GM19438 (cell line): ENCODE results near the gene DDRGK1.
"Not testable (repeated sequence)": the region's sequence is repeated elsewhere in the genome, so short reads cannot be mapped to it uniquely, and the experiment has no call there.

ENCODE experiments used
- ATAC-seq: cut with Tn5 transposase; IDR thresholded peaks from one replicate; pipeline ENCODE4 v1.9.1; 2021; ENCODE audit warnings: low read depth; ENCODE audit not compliant: unreplicated experiment

DDRGK1 gene

DNA sequence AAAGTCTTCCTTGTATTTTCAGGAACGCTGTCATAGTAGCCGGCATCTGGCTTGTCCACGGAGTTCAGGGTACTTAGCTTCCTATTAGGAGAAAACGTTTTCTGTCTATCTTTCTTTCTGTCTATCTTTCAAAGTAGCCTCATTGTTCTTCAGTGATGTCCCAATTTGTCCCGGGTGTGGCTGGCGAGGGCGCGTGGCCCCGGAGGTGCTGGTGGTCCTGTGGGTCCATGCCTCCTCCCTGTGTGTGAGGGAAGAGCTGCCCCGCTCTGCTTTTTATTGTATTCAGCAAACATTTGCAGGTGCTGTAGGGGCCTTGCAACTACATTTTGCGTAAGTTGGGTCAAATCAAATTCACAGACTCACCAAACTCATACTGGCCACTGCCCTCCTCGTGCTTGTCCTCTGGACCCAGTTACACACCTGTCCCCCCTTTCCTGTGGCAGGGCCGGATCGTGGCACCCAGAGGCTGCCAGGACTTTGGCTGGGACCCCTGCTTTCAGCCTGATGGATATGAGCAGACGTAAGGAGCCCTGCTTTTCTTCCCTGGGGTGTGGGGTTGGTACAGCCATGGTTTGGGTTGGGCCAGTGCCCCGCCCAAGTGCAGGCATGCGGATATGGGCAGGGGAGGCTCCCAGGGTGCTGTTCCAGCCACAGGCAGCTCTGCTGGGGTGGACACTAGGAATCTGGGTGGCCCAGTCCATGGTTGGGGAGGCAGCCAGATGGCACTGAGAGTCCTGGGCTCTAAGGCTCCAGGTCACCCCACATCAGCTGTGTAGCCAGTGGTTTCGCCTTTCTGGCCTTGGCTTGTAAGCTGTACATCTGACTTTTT is 17.1 kb upstream of the DDRGK1 start:
- ATAC-seq: no peak

- peak; percentile 55 for ATAC-seq
Measured at GRCh38 chr20:3218307-3218988, 14.0 kb upstream of the DDRGK1 start.

- ATAC-seq: not testable (repeated sequence)
Measured at GRCh38 chr20:3215359-3215917, 11.0 kb upstream of the DDRGK1 start.

- ATAC-seq: no peak
Measured at GRCh38 chr20:3213226-3213625, 8.7 kb upstream of the DDRGK1 start.

- ATAC-seq: no peak
Measured at GRCh38 chr20:3210346-3210745, 5.9 kb upstream of the DDRGK1 start.

GRCh38 chr20:3209946-3210317 is 5.5 kb upstream of the DDRGK1 start:
- ATAC-seq: no peak

DNA sequence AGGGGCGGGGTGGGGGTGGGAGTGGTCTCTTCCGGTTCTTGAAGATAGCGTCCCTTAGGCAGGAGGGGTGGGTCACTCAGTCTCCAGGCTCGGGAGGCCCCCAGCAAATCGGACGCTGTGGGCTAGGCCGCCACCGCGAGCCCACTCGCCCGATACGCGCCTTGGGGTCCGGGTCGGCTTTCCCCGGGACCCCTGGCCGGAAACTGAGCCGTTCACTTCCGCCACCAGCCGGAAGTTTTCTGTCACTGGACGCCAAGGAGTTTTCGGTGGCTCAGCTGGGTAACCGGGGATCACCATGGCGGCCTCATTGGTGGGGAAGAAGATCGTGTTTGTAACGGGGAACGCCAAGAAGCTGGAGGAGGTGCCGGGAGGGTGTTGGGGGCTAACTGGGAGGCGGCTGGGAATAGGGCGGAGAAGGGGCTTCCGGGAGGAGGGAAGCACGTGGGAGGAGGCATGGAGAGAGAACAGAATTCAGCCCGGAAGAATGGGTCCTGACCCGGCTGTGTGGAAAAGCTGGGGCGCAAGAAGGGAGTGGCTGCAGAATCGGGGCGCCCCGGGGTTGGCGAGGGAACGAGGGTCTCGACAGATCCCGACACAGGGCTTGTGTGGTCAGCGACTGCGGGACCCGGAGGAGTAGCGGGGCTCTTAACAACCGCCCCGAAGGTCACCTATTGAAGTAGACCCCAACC is 4.9 kb upstream of the DDRGK1 start, which contains the start of gene ITPA:
Gene ITPA, plus strand, starts transcription at position 242 of the 689 bp plus-strand sequence. Its CDS starts 54 bp downstream, at position 296.
- no peak for ATAC-seq

DNA sequence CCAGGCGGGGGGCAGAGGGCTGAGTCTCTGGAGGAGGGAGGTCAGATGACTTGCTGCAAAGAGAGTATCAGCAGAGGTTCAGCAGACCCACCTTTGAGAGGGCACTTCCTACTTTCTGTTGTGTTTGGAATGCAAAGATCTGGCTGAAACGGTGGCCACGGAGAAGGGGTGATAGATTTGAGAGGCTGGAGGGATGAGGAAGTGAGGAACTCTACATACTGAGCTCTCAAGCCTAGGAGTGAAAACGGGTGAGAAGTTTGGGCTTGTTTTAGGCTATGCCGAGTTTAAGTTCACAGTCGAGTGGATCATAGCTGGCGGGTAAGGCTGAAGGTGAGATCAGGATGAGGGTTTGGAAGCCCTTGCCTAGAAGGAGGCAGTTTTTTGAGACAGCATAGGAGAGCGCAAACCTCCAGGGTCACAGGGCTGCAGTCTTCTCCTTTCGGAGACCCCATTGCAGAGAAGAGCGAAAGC is 4.3 kb upstream of the DDRGK1 start:
- ATAC-seq: no peak

- peak; percentile 36 for ATAC-seq
Measured at GRCh38 chr20:3203315-3204123, 963 bp downstream of the DDRGK1 start.

GRCh38 chr20:3202965-3203314 is 1.5 kb downstream of the DDRGK1 start:
- ATAC-seq: no peak

- no peak for ATAC-seq
Measured at GRCh38 chr20:3199976-3200755, 4.3 kb downstream of the DDRGK1 start.

DNA sequence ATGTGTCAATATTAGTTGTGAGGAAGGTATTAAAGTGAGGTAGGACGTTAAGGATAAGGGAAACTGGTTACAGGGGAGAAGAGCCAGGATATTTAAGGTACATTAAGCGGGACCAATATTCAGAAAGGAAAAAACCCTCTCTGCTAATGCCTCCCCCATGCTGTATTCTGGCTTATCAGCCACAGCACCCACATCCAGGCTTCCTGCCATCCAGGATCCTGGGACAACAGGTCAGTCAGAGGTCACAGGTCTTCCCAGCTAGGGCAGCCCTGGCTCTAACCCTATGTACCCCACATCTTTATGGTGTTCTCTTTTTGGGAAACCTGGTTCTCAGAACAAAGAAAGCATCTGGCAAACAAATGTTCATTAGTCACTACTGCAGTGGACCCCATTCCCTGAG is 5.3 kb downstream of the DDRGK1 start:
- no peak for ATAC-seq

DNA sequence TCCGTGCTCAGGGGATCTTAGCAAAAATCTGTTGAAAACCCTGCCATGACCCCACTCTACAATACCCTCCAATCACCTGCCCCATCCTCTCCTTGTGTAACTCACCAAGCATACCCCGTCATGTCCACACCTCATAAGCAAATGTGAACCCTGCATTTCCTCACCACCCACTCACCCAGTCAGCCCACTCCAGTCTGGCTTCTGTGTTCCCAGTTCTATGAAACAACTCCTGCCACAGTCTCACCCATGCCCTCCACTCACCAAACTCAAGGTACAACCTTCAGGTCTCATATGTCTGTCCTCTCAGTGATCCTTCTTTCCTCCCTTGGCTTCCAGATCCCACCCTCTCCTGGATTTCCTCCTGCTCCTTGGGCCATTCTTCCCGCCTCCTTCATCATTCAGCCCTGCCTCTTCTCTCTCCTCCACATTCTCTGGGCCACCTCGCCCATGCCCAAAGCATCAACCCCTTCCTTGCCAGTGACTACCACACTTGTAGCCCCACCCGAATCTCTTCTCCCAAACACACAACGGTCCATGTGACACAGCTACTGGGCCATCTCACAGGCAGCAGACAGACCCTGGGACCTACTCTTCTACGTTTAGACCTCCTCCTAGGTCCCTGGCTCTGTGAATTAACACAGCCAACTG is 8.8 kb downstream of the DDRGK1 start:
- no peak for ATAC-seq

DNA sequence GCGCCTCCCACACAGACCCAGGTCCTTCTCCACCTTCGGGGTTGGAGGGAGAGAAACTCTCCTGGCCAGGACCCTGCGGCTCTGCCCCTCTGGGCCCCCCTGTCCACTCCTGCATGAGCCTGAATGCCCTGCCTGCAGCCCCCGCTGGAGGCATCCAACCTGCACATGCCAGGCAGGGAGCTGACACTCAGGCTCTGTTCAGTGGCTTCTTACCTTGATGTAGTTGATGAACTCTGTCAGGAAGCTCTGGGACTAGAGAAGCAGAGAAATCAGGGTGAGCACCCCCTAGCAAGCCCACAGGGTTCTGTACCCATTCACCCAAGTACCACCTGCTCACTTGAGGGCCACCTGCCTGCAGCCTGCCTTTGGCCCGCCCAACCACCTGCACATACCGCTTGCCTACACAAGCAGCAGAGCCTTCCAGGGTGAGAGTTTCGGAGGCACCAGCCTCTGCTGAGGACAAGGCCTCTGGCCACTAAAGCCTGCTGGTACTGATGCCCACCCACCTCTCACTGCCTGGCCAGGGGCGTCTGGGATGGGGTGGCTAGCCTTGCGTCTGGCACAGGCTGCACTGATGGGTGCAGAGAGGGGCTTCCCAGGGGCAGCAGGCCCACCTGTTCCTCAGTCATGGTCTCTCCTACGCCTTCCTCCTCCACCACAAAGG is 9.7 kb downstream of the DDRGK1 start:
- no peak for ATAC-seq

DNA sequence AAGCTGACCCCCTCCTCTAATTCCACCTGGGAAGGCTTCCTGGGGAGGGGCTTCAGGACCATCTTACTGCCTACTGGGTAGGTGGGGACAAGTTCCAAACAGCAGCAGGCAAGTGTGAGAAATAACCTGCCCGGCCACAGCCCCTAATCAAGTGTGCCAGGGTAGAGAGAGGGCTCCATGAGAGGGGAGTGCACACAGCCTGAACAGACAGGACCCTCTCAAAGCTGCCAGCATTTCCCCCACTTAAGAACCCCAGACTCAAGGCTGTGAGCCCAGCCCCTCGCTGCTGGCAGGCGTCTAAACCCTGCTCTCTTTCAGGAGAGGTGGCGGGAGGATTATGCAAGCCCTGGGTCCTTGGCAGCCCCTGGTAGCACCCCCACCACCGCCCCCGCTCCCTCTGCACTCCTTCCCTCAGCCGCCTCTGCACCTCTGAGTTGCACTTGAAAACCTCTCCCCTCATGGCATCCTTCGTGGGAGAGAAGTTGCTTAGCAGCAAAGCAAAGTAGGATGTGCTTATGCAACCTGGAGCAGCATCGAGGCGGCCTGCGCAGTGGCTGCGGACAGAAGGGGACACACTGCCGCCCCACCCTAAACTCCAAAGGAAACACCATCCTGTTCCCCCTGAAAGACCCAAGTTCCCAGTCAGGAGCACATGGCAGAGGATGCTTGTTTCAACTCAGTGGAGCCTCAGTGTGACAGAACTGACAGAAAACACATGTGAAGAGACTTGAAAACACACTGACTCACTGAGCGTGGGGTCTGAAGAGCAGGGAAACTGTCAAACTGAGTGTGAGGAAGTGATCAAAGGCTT is 10.5 kb downstream of the DDRGK1 start:
- no peak for ATAC-seq

DNA sequence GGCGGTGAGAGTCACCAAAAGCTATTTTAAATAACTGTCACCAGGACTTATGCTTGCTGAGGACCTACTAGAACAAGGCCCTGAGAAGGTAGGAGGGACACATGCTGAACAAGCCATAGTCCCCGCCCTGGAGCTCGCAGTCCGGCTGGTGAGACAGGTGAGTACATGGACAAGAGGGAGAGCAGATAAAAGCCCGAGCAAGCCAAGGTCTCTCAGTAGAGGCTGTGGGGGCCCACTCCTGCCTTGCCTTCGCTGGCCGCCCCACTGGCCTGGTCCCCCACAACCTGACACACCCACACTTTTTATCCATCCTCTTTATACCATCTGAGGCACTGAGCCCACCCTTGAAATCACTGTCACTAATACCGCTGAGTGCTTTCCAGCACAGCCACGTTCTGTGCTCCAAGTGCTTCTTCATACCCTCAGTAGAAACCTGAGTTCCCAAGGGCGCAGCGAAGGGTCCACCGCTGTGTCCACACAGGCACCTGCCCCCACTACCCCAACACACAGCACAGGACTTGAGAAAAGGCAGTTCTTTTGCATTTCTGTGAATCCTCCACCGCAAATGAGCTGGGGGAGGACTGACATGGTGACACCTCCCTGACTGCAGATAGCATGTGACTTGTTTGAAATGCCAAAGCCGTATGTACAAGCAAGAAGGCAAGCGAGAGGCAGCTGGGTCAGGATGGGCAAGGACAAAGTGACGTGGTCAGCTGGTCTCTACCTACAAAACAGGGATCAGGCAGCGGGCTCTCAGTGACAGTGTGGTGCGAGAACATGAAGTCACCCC is 12.1 kb downstream of the DDRGK1 start:
- ATAC-seq: no peak

DNA sequence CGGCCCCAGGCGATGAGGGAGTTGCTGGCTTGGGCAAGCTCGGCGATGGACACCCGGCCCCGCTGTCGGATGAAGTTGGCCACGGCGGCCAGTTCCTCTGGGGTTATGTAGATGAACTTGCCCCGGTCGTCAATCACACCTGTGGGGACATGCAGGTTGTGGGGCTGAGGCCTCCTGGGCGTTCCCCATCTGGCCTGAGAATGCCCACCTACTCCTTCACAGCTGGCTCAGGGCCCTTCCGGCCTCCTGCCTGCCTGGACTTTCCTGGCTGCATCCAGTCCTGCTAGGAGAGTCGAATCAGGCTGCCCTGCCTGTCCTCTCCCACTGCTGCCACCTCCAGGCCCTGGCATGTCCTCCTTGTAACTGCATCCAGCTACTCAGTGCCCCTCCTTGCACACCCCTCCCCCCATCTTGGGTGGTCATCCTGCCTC is 13.8 kb downstream of the DDRGK1 start:
- no peak for ATAC-seq
